ENCODE results near the gene TLL2. TPM values are rescaled to one million over a fixed set of nuclear protein-coding genes. Genes with fewer than 3 reads are reported as not detected.

Gene TLL2
- total RNA-seq, 2 donors from 2014 or later = 1.5 to 11.5 TPM

GRCh38 chr10:96346295-96346694, 167.4 kb downstream of the TLL2 start:
- ATAC-seq (no peak), DNase-seq (no peak)
- intact Hi-C loops (cut with DNase I) = no loop called here

- intact Hi-C loops (cut with DNase I) = no loop called here
- ATAC-seq (no peak), DNase-seq (no peak)
These were observed 168.5 kb downstream of the TLL2 start for GRCh38 chr10:96345222-96345621.

- DNase-seq (no peak), ATAC-seq (no peak)
These were observed 169.5 kb downstream of the TLL2 start for GRCh38 chr10:96344178-96344577.

GRCh38 chr10:96342402-96342801, 171.3 kb downstream of the TLL2 start:
- ATAC-seq (no peak), DNase-seq (no peak)
- intact Hi-C loops (cut with DNase I) = no loop called here

More at GRCh38 chr10:96344178-96344577, 169.5 kb downstream of the TLL2 start:
- intact Hi-C loops (cut with DNase I) = no loop called here

GRCh38 chr10:96341219-96342182, 172.2 kb downstream of the TLL2 start:
- ATAC-seq (no peak), DNase-seq (no peak)
- intact Hi-C loops (cut with DNase I) = no loop called here

GRCh38 chr10:96339956-96340904, 173.5 kb downstream of the TLL2 start:
- ATAC-seq (peak; percentile 70 to 82), DNase-seq (peak; percentile 66)
- intact Hi-C loops (cut with DNase I) = no loop called here

- intact Hi-C loops (cut with DNase I) = no loop called here
- no peak for DNase-seq
- peak; percentile 73 to 76 for ATAC-seq
These were observed 174.3 kb downstream of the TLL2 start for GRCh38 chr10:96339383-96339782.

GRCh38 chr10:96338279-96338925, 175.3 kb downstream of the TLL2 start:
- intact Hi-C loops (cut with DNase I) = no loop called here
- no peak for DNase-seq
- ATAC-seq = no peak

- ATAC-seq = no peak
- intact Hi-C loops (cut with DNase I) = no loop called here
- DNase-seq = no peak
These were observed 176.6 kb downstream of the TLL2 start for GRCh38 chr10:96337106-96337505.

- DNase-seq = no peak
- peak in 1 of 2 donors; percentile 38 for ATAC-seq
- intact Hi-C loops (cut with DNase I) = no loop called here
These were observed 178.9 kb downstream of the TLL2 start for GRCh38 chr10:96334616-96335526.

GRCh38 chr10:96333101-96333500, 180.6 kb downstream of the TLL2 start:
- DNase-seq (no peak), ATAC-seq (no peak)
- intact Hi-C loops (cut with DNase I) = no loop called here

- no peak for ATAC-seq
- intact Hi-C loops (cut with DNase I) = no loop called here
- DNase-seq = no peak
These were observed 186.3 kb downstream of the TLL2 start for GRCh38 chr10:96327462-96327861.

GRCh38 chr10:96325719-96326373, 187.9 kb downstream of the TLL2 start:
- ATAC-seq (no peak), DNase-seq (no peak)
- intact Hi-C loops (cut with DNase I) = no loop called here

- ATAC-seq (no peak), DNase-seq (no peak)
- intact Hi-C loops (cut with DNase I) = no loop called here
These were observed 189.3 kb downstream of the TLL2 start for GRCh38 chr10:96324447-96324846.

GRCh38 chr10:96322275-96322674, 191.5 kb downstream of the TLL2 start:
- ATAC-seq (no peak), DNase-seq (no peak)
- intact Hi-C loops (cut with DNase I) = no loop called here

- no peak for DNase-seq
- no peak for ATAC-seq
- intact Hi-C loops (cut with DNase I) = no loop called here
These were observed 191.9 kb downstream of the TLL2 start for GRCh38 chr10:96321822-96322221.

GRCh38 chr10:96319754-96320474, 193.8 kb downstream of the TLL2 start:
- no peak for ATAC-seq
- no peak for DNase-seq
- intact Hi-C loops (cut with DNase I) = no loop called here

All from left cardiac atrium (tissue), 4 donors.